SK-N-SH treated with all-trans-retinoic acid at 6 μM for 48 hours (cell line): ENCODE results near the gene SOAT2.

Source experiments
- ISL1 ChIP-seq: fragments of 250-450 bp; sonication (Bioruptor Pico); IDR thresholded peaks from 2 replicates; pipeline ENCODE4 v2.1.2; 2022; ENCODE audit warnings: mild to moderate bottlenecking, moderate library complexity
- PPARA ChIP-seq: fragments of 250-450 bp; sonication (Bioruptor Pico); IDR thresholded peaks from 2 replicates; pipeline ENCODE4 v1.5.0; 2020; ENCODE audit warnings: mild to moderate bottlenecking, borderline replicate concordance
- RARB ChIP-seq: fragments of 250-450 bp; sonication (Bioruptor Pico); IDR thresholded peaks from 2 replicates; pipeline ENCODE4 v1.8.0; 2021; ENCODE audit warnings: mild to moderate bottlenecking, moderate library complexity
- SNAI2 ChIP-seq: fragments of 250-450 bp; sonication (Bioruptor Pico); IDR thresholded peaks from 2 replicates; pipeline ENCODE4 v1.5.0; 2020; ENCODE audit warnings: mild to moderate bottlenecking, moderate library complexity
- ZFP3 ChIP-seq: fragments of 250-450 bp; sonication (Bioruptor Pico); IDR thresholded peaks from 2 replicates; pipeline ENCODE4 v1.5.0; 2020; ENCODE audit warnings: mild to moderate bottlenecking, moderate library complexity
- ZFP30 ChIP-seq: fragments of 450-650 bp; formaldehyde crosslinking; IDR thresholded peaks from 2 replicates; pipeline ENCODE4 v1.5.0; 2022; ENCODE audit warnings: mild to moderate bottlenecking, moderate library complexity
- ZNF70 ChIP-seq: fragments of 450-650 bp; formaldehyde crosslinking; IDR thresholded peaks from 2 replicates; pipeline ENCODE4 v1.5.0; 2020; ENCODE audit warnings: mild to moderate bottlenecking, moderate library complexity

DNA sequence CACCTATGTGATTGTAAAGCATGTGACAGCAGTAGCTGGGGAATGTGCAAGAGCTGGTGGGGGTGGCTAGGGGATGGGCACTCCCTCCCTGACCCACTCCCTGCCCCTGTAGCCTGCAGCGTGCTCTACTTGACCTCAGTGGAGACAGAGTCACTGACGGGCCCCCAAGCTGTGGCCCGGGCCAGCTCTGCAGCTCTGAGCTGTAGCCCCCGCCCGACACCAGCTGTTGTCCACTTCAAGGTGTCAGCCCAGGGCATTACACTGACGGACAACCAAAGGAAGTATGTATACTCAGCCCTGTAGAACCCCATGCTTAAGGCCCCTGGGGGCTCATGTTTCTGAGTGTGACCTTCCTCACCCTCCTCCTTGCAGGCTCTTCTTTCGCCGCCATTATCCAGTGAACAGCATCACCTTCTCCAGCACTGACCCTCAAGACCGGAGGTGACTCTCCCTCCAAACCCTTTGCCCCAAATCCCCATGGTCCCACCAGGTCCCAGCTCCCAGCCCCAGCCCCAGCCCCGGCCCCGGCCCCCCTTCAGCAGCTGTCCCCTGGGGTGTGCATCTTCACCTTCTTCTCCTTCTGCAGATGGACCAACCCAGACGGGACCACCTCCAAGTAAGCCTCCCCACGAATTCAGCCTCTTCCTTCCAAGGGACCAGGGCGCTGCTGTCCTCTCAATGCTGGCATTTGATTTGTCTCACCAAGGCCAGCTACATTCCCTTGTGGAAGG is 40.1 kb upstream of the SOAT2 start:
- TF ChIP-seq RARB (CRISPR knock-in tag) (no peak), ISL1 (CRISPR knock-in tag) (no peak), SNAI2 (CRISPR knock-in tag) (no peak), ZFP3 (CRISPR knock-in tag) (no peak), ZFP30 (CRISPR knock-in tag) (no peak), ZNF70 (CRISPR knock-in tag) (no peak), PPARA (CRISPR knock-in tag) (no peak)
